Liver (tissue), 9 donors: Measurements from ENCODE around the gene CALML3. TPM values are rescaled to one million over a fixed set of nuclear protein-coding genes. Genes with fewer than 3 reads are reported as not detected.

Source experiments
- DNase-seq: peaks from one replicate; pipeline ENCODE4 v3.0.0-alpha.2; 2017; ENCODE audit warnings: low spot score
- H3K27ac ChIP-seq, 2 donors: one replicate each; pipeline ENCODE4 v1.7.0; 2013; ENCODE audit warnings: inconsistent platforms in 2 of 2, low read length in 2 of 2, control low read depth in 1 of 2, low read depth in 1 of 2, mild to moderate bottlenecking in 1 of 2
- H3K27me3 ChIP-seq, 4 donors: one replicate each; pipeline versions ENCODE4 v1.6.1 to v1.7.0; 2013; ENCODE audit warnings: low read length in 3 of 4, inconsistent platforms in 1 of 4, mild to moderate bottlenecking in 1 of 4, moderate library complexity in 1 of 4; ENCODE audit not compliant: control insufficient read depth in 4 of 4, insufficient read depth in 4 of 4
- H3K36me3 ChIP-seq, 4 donors: one replicate each; pipeline versions ENCODE4 v1.6.1 to v1.7.0; 2013; ENCODE audit warnings: low read length in 3 of 4, mild to moderate bottlenecking in 3 of 4, low read depth in 1 of 4, moderate library complexity in 1 of 4; ENCODE audit not compliant: control insufficient read depth in 4 of 4, insufficient read depth in 3 of 4
- H3K4me1 ChIP-seq, 4 donors: one replicate each; pipeline versions ENCODE4 v1.6.1 to v1.7.0; 2013; ENCODE audit warnings: low read length in 3 of 4, mild to moderate bottlenecking in 3 of 4, moderate library complexity in 1 of 4; ENCODE audit not compliant: control insufficient read depth in 4 of 4, insufficient read depth in 4 of 4
- H3K4me3 ChIP-seq, 3 donors: one replicate each; pipeline versions ENCODE4 v1.6.1 to v1.7.0; 2013; ENCODE audit warnings: low read length in 3 of 3, control low read depth in 1 of 3, low read depth in 1 of 3, mild to moderate bottlenecking in 1 of 3
- H3K9ac ChIP-seq, 2 donors: one replicate each; pipeline ENCODE4 v1.7.0; 2013; ENCODE audit warnings: low read length in 2 of 2, mild to moderate bottlenecking in 2 of 2, moderate library complexity in 2 of 2, control low read depth in 1 of 2, low read depth in 1 of 2
- H3K9me3 ChIP-seq, 4 donors: one replicate each; pipeline versions ENCODE4 v1.6.1 to v1.7.0; 2013; ENCODE audit warnings: low read length in 3 of 4; ENCODE audit not compliant: control insufficient read depth in 4 of 4
- ATF3 ChIP-seq: IDR thresholded peaks from 2 replicates; pipeline ENCODE4 v1.6.1; 2016; ENCODE audit warnings: antibody characterized with exemption
- CTCF ChIP-seq: fragments of 150-350 bp; IDR thresholded peaks from 2 replicates; pipeline ENCODE4 v1.5.1; 2017; ENCODE audit warnings: improper control_type of control experiment, low read depth, low read length; ENCODE audit not compliant: missing input control
- FOXA1 ChIP-seq: IDR thresholded peaks from 2 replicates; pipeline ENCODE4 v1.6.1; 2016; ENCODE audit warnings: antibody characterized with exemption
- FOXA2 ChIP-seq: IDR thresholded peaks from 2 replicates; pipeline ENCODE4 v1.6.1; 2016; ENCODE audit warnings: antibody characterized with exemption
- HNF4A ChIP-seq, 2 donors: conservative IDR thresholded peaks; 2 replicates each; pipeline ENCODE4 v1.6.1; 2016; ENCODE audit warnings: antibody characterized with exemption in 2 of 2, mild to moderate bottlenecking in 2 of 2
- JUND ChIP-seq, 2 donors: IDR thresholded peaks; 2 replicates each; pipeline ENCODE4 v1.6.1; 2016; ENCODE audit warnings: antibody characterized with exemption in 2 of 2
- MAX ChIP-seq: IDR thresholded peaks from 2 replicates; pipeline ENCODE4 v1.6.1; 2016; ENCODE audit warnings: antibody characterized with exemption
- NR2F2 ChIP-seq: IDR thresholded peaks from 2 replicates; pipeline ENCODE4 v1.6.1; 2016; ENCODE audit warnings: antibody characterized with exemption
- RAD21 ChIP-seq, 2 donors: IDR thresholded peaks; 2 replicates each; pipeline ENCODE4 v1.6.1; 2016; ENCODE audit warnings: antibody characterized with exemption in 2 of 2, mild to moderate bottlenecking in 2 of 2
- REST ChIP-seq: IDR thresholded peaks from 2 replicates; pipeline ENCODE4 v1.6.1; 2016; ENCODE audit warnings: antibody characterized with exemption, mild to moderate bottlenecking
- RXRA ChIP-seq, 2 donors: IDR thresholded peaks; 2 replicates each; pipeline ENCODE4 v1.6.1; 2017 to 2018; ENCODE audit warnings: antibody characterized with exemption in 2 of 2, mild to moderate bottlenecking in 1 of 2
- TAF1 ChIP-seq: conservative IDR thresholded peaks from 2 replicates; pipeline ENCODE4 v1.6.1; 2016; ENCODE audit warnings: antibody characterized with exemption, mild to moderate bottlenecking
- WGBS: extraction: QIAGEN DNeasy Blood & Tissue Kit; methylation state at CpG from one replicate; pipeline ENCODE4 v1.1.7; 2013; 5-methylcytosine and 5-hydroxymethylcytosine counted together
- polyA plus RNA-seq, 2 donors: library from polyadenylated mRNA; stranded (reverse) in 1 of 2; unstranded in 1 of 2; fragments of 200-250 nt in 1 of 2; fragments of >200 nt in 1 of 2; fragmentation: Nextera tagmentation in 1 of 2; extraction: Ambion mirVana in 1 of 2; gene quantifications; one replicate each; pipeline versions ENCODE4 v1.2.1 to v1.2.3, GENCODE V29; 2013 to 2015
- total RNA-seq, 2 donors: library from RNA; depleted of rRNA; stranded (reverse); fragments of >200 nt; gene quantifications; one replicate each; pipeline ENCODE4 v1.2.3, GENCODE V29; 2014
- donor health status: healthy.
- donor health status: healthy.
- donor health status: healthy.
- donor health status: healthy.
- donor health status: healthy.

CALML3 gene
- total and polyA plus RNA-seq, 4 donors: not detected

- H3K9me3 ChIP-seq: no peaks in the 10 kb centered on the region
- no peak for DNase-seq
- no peak overlapping the region for H3K9ac ChIP-seq
- TF ChIP-seq HNF4A (conservative IDR thresholded peaks at IDR 0.05) (no peak), FOXA1 (no peak), TAF1 (no peak), RAD21 (IDR thresholded peaks at IDR 0.05) (no peak), NR2F2 (no peak)
- 97% methylated on average over 9 of the region's 9 CpGs for WGBS
- H3K36me3 ChIP-seq: no peaks in the 10 kb centered on the region
- no peak overlapping the region for H3K4me3 ChIP-seq
- peaks cover 0 to 11% (median 10%) of the 10 kb centered on the region in 4 donors for H3K4me1 ChIP-seq
- no peaks in the 10 kb centered on the region for H3K27me3 ChIP-seq
- H3K27ac ChIP-seq: no peak overlapping the region
Observed at GRCh38 chr10:5538446-5538845, 13.7 kb downstream of the CALML3 start.

- no peak overlapping the region for H3K27ac ChIP-seq
- H3K4me3 ChIP-seq: no peak overlapping the region
- peaks cover 0 to 12% (median 10%) of the 10 kb centered on the region in 4 donors for H3K4me1 ChIP-seq
- no peaks in the 10 kb centered on the region for H3K36me3 ChIP-seq
- 84% methylated on average over 19 of the region's 19 CpGs for WGBS
- DNase-seq: no peak
- H3K9ac ChIP-seq: no peak overlapping the region
- no peaks in the 10 kb centered on the region for H3K27me3 ChIP-seq
- H3K9me3 ChIP-seq: no peaks in the 10 kb centered on the region
- TF ChIP-seq CTCF (no peak), TAF1 (no peak)
Observed at GRCh38 chr10:5538892-5539651, 14.3 kb downstream of the CALML3 start.

- TF ChIP-seq ATF3 (no peak), NR2F2 (no peak), CTCF (no peak), TAF1 (no peak), REST (no peak), RXRA (IDR thresholded peaks at IDR 0.05) (no peak), FOXA2 (no peak), MAX (no peak), JUND (IDR thresholded peaks at IDR 0.05) (no peak), RAD21 (IDR thresholded peaks at IDR 0.05) (no peak)
- WGBS: 96% methylated on average over 9 of the region's 9 CpGs
- Histone ChIP-seq H3K27ac (no peak overlapping the region), H3K36me3 (no peaks in the 10 kb centered on the region), H3K9me3 (no peaks in the 10 kb centered on the region), H3K4me3 (no peak overlapping the region), H3K4me1 (peaks cover 0 to 13% (median 11%) of the 10 kb centered on the region in 4 donors), H3K9ac (no peak overlapping the region), H3K27me3 (no peaks in the 10 kb centered on the region)
- no peak for DNase-seq
Observed at GRCh38 chr10:5540080-5540479, 15.3 kb downstream of the CALML3 start.
